Loucy (cell line): ENCODE data around the gene STXBP5.

ENCODE experiments used
- CTCF ChIP-seq: fragments of 200-600 bp; sonication (generic); conservative IDR thresholded peaks from 2 replicates; pipeline ENCODE4 v1.5.1; 2014; ENCODE audit warnings: mild to moderate bottlenecking, antibody characterized with exemption, low read length
- EZH2phosphoT487 ChIP-seq: fragments of 200-600 bp; IDR thresholded peaks from 2 replicates; pipeline ENCODE4 v1.6.1; 2018; ENCODE audit warnings: antibody characterized with exemption, mild to moderate bottlenecking, moderate library complexity, borderline replicate concordance

GRCh38 chr6:147176795-147177194 is 27.4 kb upstream of the STXBP5 start:
- TF ChIP-seq CTCF (no peak), EZH2phosphoT487 (no peak)
